HCT116 (cell line): Measurements from ENCODE around the gene FOXJ1. TPM values are rescaled to one million over a fixed set of nuclear protein-coding genes. Genes with fewer than 3 reads are reported as not detected.

Experiments
- ATAC-seq: fragments of 200-7000 bp; cut with Tn5 transposase; 2 replicates; pipeline ENCODE4 v1.9.1; 2020; ENCODE audit warnings: mild to moderate bottlenecking, moderate library complexity
- BruUV-seq: library from RNA; stranded (reverse); fragments of 400-500 nt; replicated peaks from 2 replicates; lab custom pipeline; 2021; lab: Mats Ljungman, UMichigan
- CTCF ChIA-PET: fragments of 300-600 bp; sonication (Branson Sonifier 250); formaldehyde crosslinking; loops from one replicate; lab custom pipeline; 2021; ENCODE audit warnings: antibody characterized with exemption; lab: Charles Lee
- POLR2A ChIA-PET: fragments of 300-600, 350-600 bp; sonication (Branson Sonifier 250); formaldehyde crosslinking; loops from one replicate; lab custom pipeline; 2021; ENCODE audit warnings: antibody characterized with exemption; lab: Charles Lee
- RAD21 ChIA-PET, 2 experiments: fragments of 300-600 bp; sonication (Branson Sonifier 250); formaldehyde crosslinking; loops; one replicate each; lab custom pipeline; 2023; ENCODE audit warnings: low total read pairs in 2 of 2; ENCODE audit not compliant: uncharacterized antibody in 2 of 2, unreplicated experiment in 2 of 2, low non-redundant PET in 1 of 2; lab: Charles Lee
- DNase-seq: peaks from one replicate; pipeline ENCODE4 v3.0.0-alpha.2; 2010; ENCODE audit warnings: low read depth, low spot score
- H2AFZ ChIP-seq: fragments of 200-600 bp; shearing (Covaris generic), sonication (generic); 2 replicates; pipeline ENCODE4 v1.6.1; 2017; ENCODE audit warnings: low read depth, mixed run types, mixed read lengths, antibody characterized with exemption, low read length; ENCODE audit not compliant: poor library complexity, severe bottlenecking
- H3K27ac ChIP-seq: 2 replicates; pipeline ENCODE4 v1.5.1; 2012; ENCODE audit warnings: low read depth, low read length
- H3K27me3 ChIP-seq: fragments of 200-600 bp; sonication (generic); 2 replicates; pipeline ENCODE4 v1.6.1; 2016; ENCODE audit warnings: mixed run types, low read length, mixed read lengths; ENCODE audit not compliant: insufficient read depth
- H3K36me3 ChIP-seq, 2 experiments: fragments of 200-500 bp in 1 of 2; fragments of 200-600 bp in 1 of 2; sonication (Bioruptor generic) in 1 of 2; sonication (generic) in 1 of 2; 2 replicates each; pipeline versions ENCODE4 v1.5.1 to v1.6.1; 2014 to 2016; ENCODE audit warnings: low read length in 2 of 2, inconsistent platforms in 1 of 2, mixed read lengths in 1 of 2, mixed run types in 1 of 2; ENCODE audit not compliant: insufficient read depth in 2 of 2, control insufficient read depth in 1 of 2
- H3K4me1 ChIP-seq, 2 experiments: fragments of 200-600 bp in 1 of 2; sonication (generic) in 1 of 2; 2 replicates each; pipeline versions ENCODE4 v1.5.1 to v1.6.1; 2012 to 2017; ENCODE audit warnings: low read length in 2 of 2, inconsistent platforms in 1 of 2, mild to moderate bottlenecking in 1 of 2, mixed read lengths in 1 of 2, mixed run types in 1 of 2, moderate library complexity in 1 of 2; ENCODE audit not compliant: insufficient read depth in 2 of 2, control insufficient read depth in 1 of 2
- H3K4me2 ChIP-seq: fragments of 200-600 bp; sonication (generic); 2 replicates; pipeline ENCODE4 v1.6.1; 2017; ENCODE audit warnings: mixed run types, low read length, mixed read lengths
- H3K4me3 ChIP-seq, 2 experiments: fragments of 200-600 bp in 1 of 2; sonication (generic) in 1 of 2; replicated peaks in 1 of 2; 2 replicates each; pipeline ENCODE4 v1.5.1; 2011 to 2016; ENCODE audit warnings: low read length in 2 of 2, control low read depth in 1 of 2, low read depth in 1 of 2, mild to moderate bottlenecking in 1 of 2, mixed read lengths in 1 of 2, mixed run types in 1 of 2
- H3K79me2 ChIP-seq: fragments of 200-600 bp; sonication (generic); 2 replicates; pipeline ENCODE4 v1.6.1; 2017; ENCODE audit warnings: mild to moderate bottlenecking, mixed run types, low read length, moderate library complexity, mixed read lengths; ENCODE audit not compliant: insufficient read depth
- H3K9ac ChIP-seq: fragments of 200-600 bp; sonication (generic); 2 replicates; pipeline ENCODE4 v1.6.1; 2016; ENCODE audit warnings: low read length, mixed read lengths
- H3K9me2 ChIP-seq: fragments of 200-600 bp; sonication (generic), shearing (Covaris generic); 2 replicates; pipeline ENCODE4 v1.6.1; 2017; ENCODE audit warnings: mixed run types, mild to moderate bottlenecking, moderate library complexity; ENCODE audit not compliant: insufficient read depth
- H3K9me3 ChIP-seq, 2 experiments: fragments of 200-500 bp in 1 of 2; fragments of 200-600 bp in 1 of 2; sonication (Bioruptor generic) in 1 of 2; sonication (generic) in 1 of 2; 2 replicates each; pipeline ENCODE4 v1.6.1; 2014 to 2017; ENCODE audit warnings: low read length in 2 of 2, mixed read lengths in 2 of 2, inconsistent platforms in 1 of 2, low read depth in 1 of 2, mild to moderate bottlenecking in 1 of 2, mixed run types in 1 of 2, moderate library complexity in 1 of 2; ENCODE audit not compliant: control insufficient read depth in 1 of 2, insufficient read depth in 1 of 2
- H4K20me1 ChIP-seq: fragments of 200-600 bp; sonication (generic), shearing (Covaris generic); 2 replicates; pipeline ENCODE4 v1.6.1; 2017; ENCODE audit warnings: mixed run types, mild to moderate bottlenecking, moderate library complexity; ENCODE audit not compliant: insufficient read depth
- ELF1 ChIP-seq: IDR thresholded peaks from 2 replicates; pipeline ENCODE4 v1.6.1; 2012; ENCODE audit warnings: low read depth, borderline replicate concordance
- EZH2 ChIP-seq: fragments of 200-600 bp; sonication (generic); IDR thresholded peaks from 2 replicates; pipeline ENCODE4 v1.6.1; 2017; ENCODE audit warnings: antibody characterized with exemption, mixed run types
- EZH2phosphoT487 ChIP-seq: fragments of 200-600 bp; IDR thresholded peaks from 2 replicates; pipeline ENCODE4 v1.6.1; 2018; ENCODE audit warnings: antibody characterized with exemption, borderline replicate concordance
- JUND ChIP-seq: IDR thresholded peaks from 2 replicates; pipeline ENCODE4 v1.6.1; 2012
- POLR2AphosphoS5 ChIP-seq: IDR thresholded peaks from 2 replicates; pipeline ENCODE4 v1.6.1; 2011; ENCODE audit warnings: mild to moderate bottlenecking, low read depth, low read length, moderate library complexity
- SP1 ChIP-seq: IDR thresholded peaks from 2 replicates; pipeline ENCODE4 v1.6.1; 2012; ENCODE audit warnings: low read depth
- SRF ChIP-seq: IDR thresholded peaks from 2 replicates; pipeline ENCODE4 v1.6.1; 2012; ENCODE audit warnings: low read depth
- TCF7L2 ChIP-seq: IDR thresholded peaks from 2 replicates; pipeline ENCODE4 v1.7.0; 2011; ENCODE audit warnings: borderline replicate concordance, inconsistent platforms; ENCODE audit not compliant: insufficient read depth, insufficient read length; ENCODE audit errors: extremely low read depth
- ZNF274 ChIP-seq: fragments of 200-500 bp; sonication (Bioruptor generic); IDR thresholded peaks from 2 replicates; pipeline ENCODE4 v1.6.1; 2014; ENCODE audit warnings: mild to moderate bottlenecking, low read depth, low read length, inconsistent platforms
- intact Hi-C: fragments of 100-400 bp; cut with micrococcal nuclease; formaldehyde crosslinking; loops from 2 replicates; pipeline ENCODE4 v1.10.0; 2022
- total RNA-seq: library from RNA; stranded (reverse); gene quantifications from one replicate; pipeline ENCODE4 v1.2.1, GENCODE V29; 2021; ENCODE audit not compliant: unreplicated experiment
- TF ChIP-seq, protein P1 (sequence below): IDR thresholded peaks from 2 replicates; pipeline ENCODE4 v1.6.1; 2012
- TF ChIP-seq, protein P2 (sequence below): IDR thresholded peaks from 2 replicates; pipeline ENCODE4 v1.6.1; 2011; ENCODE audit warnings: mild to moderate bottlenecking, low read length, moderate library complexity; ENCODE audit not compliant: insufficient replicate concordance; ENCODE audit errors: extremely low read depth
- TF ChIP-seq, protein P3 (sequence below), 3 experiments: fragments of 200-600 bp in 1 of 3; sonication (generic) in 1 of 3; IDR thresholded peaks in 2 of 3; conservative IDR thresholded peaks in 1 of 3; 2 replicates each; pipeline ENCODE4 v1.5.1; 2012 to 2017; ENCODE audit warnings: low read depth in 2 of 3, low read length in 2 of 3, antibody characterized with exemption in 1 of 3, borderline replicate concordance in 1 of 3, control low read depth in 1 of 3, mild to moderate bottlenecking in 1 of 3, mixed read lengths in 1 of 3, mixed run types in 1 of 3, moderate library complexity in 1 of 3; ENCODE audit not compliant: insufficient read depth in 1 of 3
- TF ChIP-seq, protein P4 (sequence below): IDR thresholded peaks from 2 replicates; pipeline ENCODE4 v1.6.1; 2012; ENCODE audit warnings: low read depth

The FOXJ1 gene
- total RNA-seq, 1 experiment from 2014 or later: 0.61 TPM

DNA sequence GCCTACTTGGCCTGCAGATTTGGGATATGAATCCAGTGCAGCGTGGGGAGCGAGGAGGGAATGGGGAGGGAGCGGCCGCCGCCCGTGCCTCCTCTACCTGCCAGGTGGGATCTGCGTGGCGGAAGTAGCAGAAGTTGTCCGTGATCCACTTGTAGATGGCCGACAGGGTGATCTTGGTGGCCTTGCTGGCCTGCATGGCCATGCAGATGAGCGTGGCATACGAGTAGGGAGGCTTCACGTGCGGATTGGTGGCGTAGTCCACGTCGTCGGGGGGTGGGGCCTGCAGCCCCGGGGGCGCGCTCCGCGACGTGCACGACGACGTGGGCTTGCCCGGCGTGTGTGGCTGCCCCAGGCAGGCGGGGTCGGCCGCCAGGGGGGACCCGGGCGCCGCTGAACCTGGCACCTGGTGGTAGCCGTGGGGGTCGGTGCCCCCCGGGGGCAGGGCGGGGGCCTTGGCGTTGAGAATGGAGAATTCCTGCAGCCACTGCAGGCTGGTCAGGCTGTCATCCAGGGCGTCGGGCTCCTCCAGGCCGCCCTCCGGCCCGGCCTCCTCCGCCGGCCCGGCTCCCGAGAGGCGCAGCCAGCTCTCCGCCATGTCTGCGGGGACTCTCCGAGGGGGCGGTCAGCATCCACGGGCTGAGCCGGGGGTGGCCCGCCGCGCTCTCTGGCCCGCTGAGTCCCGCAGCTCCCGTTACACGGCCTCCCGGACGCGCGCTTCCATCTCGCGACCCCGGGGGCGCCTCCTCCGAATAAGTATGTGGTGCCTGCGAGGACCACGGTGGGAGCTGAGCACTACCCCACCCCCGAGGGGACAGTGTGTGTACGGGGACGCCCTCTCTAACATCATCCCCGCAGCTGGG lies 1.0 kb downstream of the FOXJ1 start:
- TF ChIP-seq JUND (no peak), EZH2 (no peak), POLR2AphosphoS5 (no peak), SP1 (no peak), EZH2phosphoT487 (no peak), ZNF274 (no peak), ELF1 (no peak), SRF (no peak), TCF7L2 (no peak)
- TF ChIP-seq, protein P1, sequence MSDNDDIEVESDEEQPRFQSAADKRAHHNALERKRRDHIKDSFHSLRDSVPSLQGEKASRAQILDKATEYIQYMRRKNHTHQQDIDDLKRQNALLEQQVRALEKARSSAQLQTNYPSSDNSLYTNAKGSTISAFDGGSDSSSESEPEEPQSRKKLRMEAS: no peak
- TF ChIP-seq, protein P2, sequence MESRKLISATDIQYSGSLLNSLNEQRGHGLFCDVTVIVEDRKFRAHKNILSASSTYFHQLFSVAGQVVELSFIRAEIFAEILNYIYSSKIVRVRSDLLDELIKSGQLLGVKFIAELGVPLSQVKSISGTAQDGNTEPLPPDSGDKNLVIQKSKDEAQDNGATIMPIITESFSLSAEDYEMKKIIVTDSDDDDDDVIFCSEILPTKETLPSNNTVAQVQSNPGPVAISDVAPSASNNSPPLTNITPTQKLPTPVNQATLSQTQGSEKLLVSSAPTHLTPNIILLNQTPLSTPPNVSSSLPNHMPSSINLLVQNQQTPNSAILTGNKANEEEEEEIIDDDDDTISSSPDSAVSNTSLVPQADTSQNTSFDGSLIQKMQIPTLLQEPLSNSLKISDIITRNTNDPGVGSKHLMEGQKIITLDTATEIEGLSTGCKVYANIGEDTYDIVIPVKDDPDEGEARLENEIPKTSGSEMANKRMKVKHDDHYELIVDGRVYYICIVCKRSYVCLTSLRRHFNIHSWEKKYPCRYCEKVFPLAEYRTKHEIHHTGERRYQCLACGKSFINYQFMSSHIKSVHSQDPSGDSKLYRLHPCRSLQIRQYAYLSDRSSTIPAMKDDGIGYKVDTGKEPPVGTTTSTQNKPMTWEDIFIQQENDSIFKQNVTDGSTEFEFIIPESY: no peak
- TF ChIP-seq, protein P3, sequence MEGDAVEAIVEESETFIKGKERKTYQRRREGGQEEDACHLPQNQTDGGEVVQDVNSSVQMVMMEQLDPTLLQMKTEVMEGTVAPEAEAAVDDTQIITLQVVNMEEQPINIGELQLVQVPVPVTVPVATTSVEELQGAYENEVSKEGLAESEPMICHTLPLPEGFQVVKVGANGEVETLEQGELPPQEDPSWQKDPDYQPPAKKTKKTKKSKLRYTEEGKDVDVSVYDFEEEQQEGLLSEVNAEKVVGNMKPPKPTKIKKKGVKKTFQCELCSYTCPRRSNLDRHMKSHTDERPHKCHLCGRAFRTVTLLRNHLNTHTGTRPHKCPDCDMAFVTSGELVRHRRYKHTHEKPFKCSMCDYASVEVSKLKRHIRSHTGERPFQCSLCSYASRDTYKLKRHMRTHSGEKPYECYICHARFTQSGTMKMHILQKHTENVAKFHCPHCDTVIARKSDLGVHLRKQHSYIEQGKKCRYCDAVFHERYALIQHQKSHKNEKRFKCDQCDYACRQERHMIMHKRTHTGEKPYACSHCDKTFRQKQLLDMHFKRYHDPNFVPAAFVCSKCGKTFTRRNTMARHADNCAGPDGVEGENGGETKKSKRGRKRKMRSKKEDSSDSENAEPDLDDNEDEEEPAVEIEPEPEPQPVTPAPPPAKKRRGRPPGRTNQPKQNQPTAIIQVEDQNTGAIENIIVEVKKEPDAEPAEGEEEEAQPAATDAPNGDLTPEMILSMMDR (IDR thresholded peaks at IDR 0.05 in 2 of 3, conservative IDR thresholded peaks at IDR 0.05 in 1 of 3; ENCODE audit: borderline replicate concordance in 1 of 3, insufficient read depth in 1 of 3, low read depth in 2 of 3, low read length in 2 of 3): no peak
- TF ChIP-seq, protein P4, sequence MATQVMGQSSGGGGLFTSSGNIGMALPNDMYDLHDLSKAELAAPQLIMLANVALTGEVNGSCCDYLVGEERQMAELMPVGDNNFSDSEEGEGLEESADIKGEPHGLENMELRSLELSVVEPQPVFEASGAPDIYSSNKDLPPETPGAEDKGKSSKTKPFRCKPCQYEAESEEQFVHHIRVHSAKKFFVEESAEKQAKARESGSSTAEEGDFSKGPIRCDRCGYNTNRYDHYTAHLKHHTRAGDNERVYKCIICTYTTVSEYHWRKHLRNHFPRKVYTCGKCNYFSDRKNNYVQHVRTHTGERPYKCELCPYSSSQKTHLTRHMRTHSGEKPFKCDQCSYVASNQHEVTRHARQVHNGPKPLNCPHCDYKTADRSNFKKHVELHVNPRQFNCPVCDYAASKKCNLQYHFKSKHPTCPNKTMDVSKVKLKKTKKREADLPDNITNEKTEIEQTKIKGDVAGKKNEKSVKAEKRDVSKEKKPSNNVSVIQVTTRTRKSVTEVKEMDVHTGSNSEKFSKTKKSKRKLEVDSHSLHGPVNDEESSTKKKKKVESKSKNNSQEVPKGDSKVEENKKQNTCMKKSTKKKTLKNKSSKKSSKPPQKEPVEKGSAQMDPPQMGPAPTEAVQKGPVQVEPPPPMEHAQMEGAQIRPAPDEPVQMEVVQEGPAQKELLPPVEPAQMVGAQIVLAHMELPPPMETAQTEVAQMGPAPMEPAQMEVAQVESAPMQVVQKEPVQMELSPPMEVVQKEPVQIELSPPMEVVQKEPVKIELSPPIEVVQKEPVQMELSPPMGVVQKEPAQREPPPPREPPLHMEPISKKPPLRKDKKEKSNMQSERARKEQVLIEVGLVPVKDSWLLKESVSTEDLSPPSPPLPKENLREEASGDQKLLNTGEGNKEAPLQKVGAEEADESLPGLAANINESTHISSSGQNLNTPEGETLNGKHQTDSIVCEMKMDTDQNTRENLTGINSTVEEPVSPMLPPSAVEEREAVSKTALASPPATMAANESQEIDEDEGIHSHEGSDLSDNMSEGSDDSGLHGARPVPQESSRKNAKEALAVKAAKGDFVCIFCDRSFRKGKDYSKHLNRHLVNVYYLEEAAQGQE: no peak
- no peak overlapping the region for H3K4me3 ChIP-seq
- H3K27me3 ChIP-seq: no peaks in the 10 kb centered on the region
- H2AFZ ChIP-seq: no peak overlapping the region
- H3K36me3 ChIP-seq: no peaks in the 10 kb centered on the region
- RAD21 ChIA-PET: no interaction called here
- no peaks in the 10 kb centered on the region for H3K9me2 ChIP-seq
- no peaks in the 10 kb centered on the region for H3K9me3 ChIP-seq
- POLR2A ChIA-PET: no interaction called here
- H3K4me1 ChIP-seq: peaks cover 17 to 30% of the 10 kb centered on the region in 2 experiments; a peak in 3 of 4 replicates
- no TSS peak for BruUV-seq
- no peak overlapping the region for H3K4me2 ChIP-seq
- no peaks in the 10 kb centered on the region for H3K79me2 ChIP-seq
- H3K27ac ChIP-seq: no peak overlapping the region
- DNase-seq (no peak), ATAC-seq (no peak)
- no peak overlapping the region for H3K9ac ChIP-seq
- CTCF ChIA-PET: interaction anchor here (1.2 to 1.4 kb wide), 3 partner anchors 11 to 34 kb away, joined by 4 read pairs; no protein-coding TSS in a partner anchor
- intact Hi-C loops: no loop called here
- no peaks in the 10 kb centered on the region for H4K20me1 ChIP-seq
